ENCODE results near the gene DTNA. TPM values are rescaled to one million over a fixed set of nuclear protein-coding genes. Genes with fewer than 3 reads are reported as not detected.

The DTNA gene
- total RNA-seq, 4 donors from 2014 or later: 81.0 to 236 (median 119) TPM

GRCh38 chr18:34780856-34781255, 70.8 kb downstream of the DTNA start:
- Histone ChIP-seq H3K4me3 (replicated peaks in 1 of 3) (no peak overlapping the region), H3K27ac (no peak overlapping the region), H3K4me1 (no peaks in the 10 kb centered on the region), H3K27me3 (no peaks in the 10 kb centered on the region), H3K36me3 (no peaks in the 10 kb centered on the region), H3K9me3 (no peaks in the 10 kb centered on the region)
- 92 to 93% methylated on average over 2 of the region's 2 CpGs for WGBS, 2 donors
- TF ChIP-seq CTCF (IDR thresholded peaks at IDR 0.05) (no peak), POLR2A (IDR thresholded peaks at IDR 0.05) (no peak)
- DNase-seq: no peak
- intact Hi-C loops (cut with DNase I): no loop called here

DNA sequence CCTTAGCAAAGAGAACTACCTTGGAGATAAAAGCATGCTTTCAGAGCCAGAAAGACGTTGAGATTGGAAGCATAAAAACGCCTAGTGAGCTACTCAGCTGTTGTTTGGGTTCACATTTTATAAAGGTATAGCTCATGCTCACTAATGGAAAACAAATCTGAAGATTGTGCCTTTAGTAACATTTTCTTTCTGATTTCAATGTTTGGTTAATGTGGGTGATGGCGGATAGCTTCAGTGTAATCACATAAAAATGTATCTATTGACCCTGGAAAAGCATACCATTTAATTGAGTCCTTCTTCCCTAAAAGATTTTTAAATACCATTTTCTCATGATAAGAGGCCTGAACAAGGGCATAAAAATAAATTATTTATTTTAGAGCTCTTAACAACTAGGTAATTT, 73.4 kb downstream of the DTNA start:
- no peak for DNase-seq
- Histone ChIP-seq H3K4me1 (no peaks in the 10 kb centered on the region), H3K27me3 (no peaks in the 10 kb centered on the region), H3K9me3 (no peaks in the 10 kb centered on the region), H3K36me3 (no peaks in the 10 kb centered on the region), H3K4me3 (replicated peaks in 1 of 3) (no peak overlapping the region), H3K27ac (no peak overlapping the region)
- intact Hi-C loops (cut with DNase I): no loop called here
- 83 to 85% methylated on average over 3 of the region's 3 CpGs for WGBS, 2 donors
- TF ChIP-seq POLR2A (IDR thresholded peaks at IDR 0.05): no peak
- no peak for TF ChIP-seq CTCF (IDR thresholded peaks at IDR 0.05)

DNA sequence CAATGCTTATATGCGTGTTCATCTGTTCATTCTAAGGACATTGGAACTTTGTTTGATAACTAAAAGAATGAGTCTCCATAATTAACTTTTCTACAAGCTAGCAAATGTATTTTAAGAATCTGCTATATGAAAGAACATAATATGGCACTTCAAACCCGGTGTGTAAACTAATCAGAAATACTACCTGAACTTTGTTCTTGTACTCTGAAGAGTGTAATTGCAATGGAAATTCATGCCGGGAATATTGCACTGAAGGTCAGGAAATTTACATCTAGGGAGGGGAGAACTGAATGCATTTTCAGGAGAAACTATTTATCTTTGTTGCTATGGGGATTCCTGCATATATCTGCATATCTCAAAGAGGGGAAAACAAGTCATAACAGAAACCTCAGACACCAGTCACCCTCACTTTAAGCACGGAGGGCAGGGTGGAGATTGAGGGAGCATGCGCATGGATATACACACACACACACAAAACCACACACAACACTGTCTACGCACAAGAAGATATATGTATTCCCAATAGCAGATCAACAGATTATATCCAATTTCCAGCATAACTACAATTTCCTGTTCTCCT, 76.2 kb downstream of the DTNA start:
- no peaks in the 10 kb centered on the region for H3K27me3 ChIP-seq
- no peaks in the 10 kb centered on the region for H3K4me1 ChIP-seq
- DNase-seq: no peak
- no peaks in the 10 kb centered on the region for H3K36me3 ChIP-seq
- no peak overlapping the region for H3K4me3 ChIP-seq (replicated peaks in 1 of 3)
- WGBS, 2 donors: 79 to 87% methylated on average over 6 of the region's 6 CpGs
- H3K27ac ChIP-seq: no peak overlapping the region
- H3K9me3 ChIP-seq: no peaks in the 10 kb centered on the region
- intact Hi-C loops (cut with DNase I): no loop called here
- TF ChIP-seq CTCF (IDR thresholded peaks at IDR 0.05): no peak
- TF ChIP-seq POLR2A (IDR thresholded peaks at IDR 0.05): no peak

DNA sequence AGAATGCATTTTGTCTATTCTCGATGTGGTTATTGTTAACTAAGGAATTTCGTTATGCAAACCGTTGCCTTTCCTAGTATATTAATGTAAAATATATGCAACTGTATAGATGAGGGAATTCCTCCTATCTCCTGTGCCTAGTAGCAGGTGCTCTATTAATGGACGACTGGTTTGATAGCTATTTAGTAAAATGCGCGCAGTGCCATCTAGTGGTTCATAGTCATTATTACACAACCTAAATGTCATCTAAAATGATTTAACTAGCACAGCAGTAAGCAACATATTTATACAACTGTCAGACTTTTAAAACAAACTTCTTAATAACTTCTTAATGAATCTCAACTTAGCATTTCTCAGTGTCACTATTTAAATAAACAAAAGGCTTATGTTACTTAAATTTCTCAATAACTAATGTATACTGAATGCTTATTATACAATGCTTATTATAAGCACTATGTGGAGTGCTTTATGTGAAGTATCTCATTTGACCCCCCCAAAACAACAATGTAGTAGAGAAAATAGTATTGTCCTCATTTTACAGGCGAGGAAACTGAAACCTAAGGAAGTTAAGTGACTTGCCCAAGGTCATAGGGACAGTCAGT, 77.9 kb downstream of the DTNA start:
- 11 to 12% methylated on average over 7 of the region's 7 CpGs for WGBS, 2 donors
- no peaks in the 10 kb centered on the region for H3K4me1 ChIP-seq
- no peak overlapping the region for H3K4me3 ChIP-seq (replicated peaks in 1 of 3)
- TF ChIP-seq CTCF (IDR thresholded peaks at IDR 0.05) (peak; percentile 49 to 86 (median 72)), POLR2A (IDR thresholded peaks at IDR 0.05) (no peak)
- no peaks in the 10 kb centered on the region for H3K9me3 ChIP-seq
- no peaks in the 10 kb centered on the region for H3K36me3 ChIP-seq
- DNase-seq: peak; percentile 35 to 36
- no peaks in the 10 kb centered on the region for H3K27me3 ChIP-seq
- H3K27ac ChIP-seq: no peak overlapping the region
- intact Hi-C loops (cut with DNase I): no loop called here

GRCh38 chr18:34789768-34790344, 79.8 kb downstream of the DTNA start:
- Histone ChIP-seq H3K36me3 (no peaks in the 10 kb centered on the region), H3K27ac (no peak overlapping the region), H3K9me3 (no peaks in the 10 kb centered on the region), H3K4me1 (peaks cover 17% of the 10 kb centered on the region in 2 donors), H3K27me3 (no peaks in the 10 kb centered on the region), H3K4me3 (replicated peaks in 1 of 3) (no peak overlapping the region)
- WGBS, 2 donors: 89% methylated on average over 2 of the region's 2 CpGs
- intact Hi-C loops (cut with DNase I): no loop called here
- no peak for TF ChIP-seq POLR2A (IDR thresholded peaks at IDR 0.05)
- TF ChIP-seq CTCF (IDR thresholded peaks at IDR 0.05): no peak
- DNase-seq: no peak

Measured in thyroid gland (tissue), 4 donors.